AG04449 (cell line): ENCODE results near the gene IL1RAPL1.

Experiments
- CTCF ChIA-PET: fragments of 350-600 bp; formaldehyde crosslinking; extraction: SDS; loops from one replicate; lab custom pipeline; 2021; ENCODE audit warnings: antibody characterized with exemption; lab: Yijun Ruan, JAX
- POLR2A ChIA-PET: fragments of 400-600, 350-600 bp; formaldehyde crosslinking; extraction: SDS; loops from one replicate; lab custom pipeline; 2020; ENCODE audit warnings: antibody characterized with exemption, inconsistent platforms; lab: Yijun Ruan, JAX
- DNase-seq: peaks from one replicate; pipeline ENCODE4 v3.0.0-alpha.2; 2010; ENCODE audit warnings: low read depth, low spot score
- H3K4me3 ChIP-seq: 2 replicates; pipeline ENCODE4 v1.5.1; 2011; ENCODE audit warnings: low read depth, mild to moderate bottlenecking, control low read depth, low read length
- TF ChIP-seq, protein P1 (sequence below): IDR thresholded peaks from one replicate; pipeline ENCODE4 v1.5.1; 2011; ENCODE audit warnings: mild to moderate bottlenecking, moderate library complexity, low read length, control low read depth, inconsistent platforms; ENCODE audit not compliant: insufficient read depth; ENCODE audit errors: missing control alignments

IL1RAPL1 gene

DNA sequence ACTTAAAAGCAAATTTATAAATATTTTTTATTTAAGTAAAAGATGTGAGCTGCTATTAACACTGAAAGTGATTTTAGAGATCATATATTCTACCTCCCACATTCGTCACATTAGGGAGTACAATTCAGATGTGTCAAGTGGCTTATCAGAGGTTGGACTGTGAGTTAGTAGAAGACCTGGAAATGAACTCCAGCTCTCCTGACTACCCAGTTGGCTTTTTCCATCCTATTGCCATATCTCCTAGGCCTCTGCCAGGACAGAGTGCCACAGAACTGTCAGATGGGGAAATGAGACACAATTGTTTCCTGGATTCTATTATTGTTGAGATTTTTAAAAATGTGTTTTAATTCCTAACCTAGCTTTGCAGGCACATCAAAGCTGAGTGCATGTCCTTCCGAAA, 994.0 kb downstream of the IL1RAPL1 start:
- H3K4me3 ChIP-seq, result no peak overlapping the region
- TF ChIP-seq, protein P1, sequence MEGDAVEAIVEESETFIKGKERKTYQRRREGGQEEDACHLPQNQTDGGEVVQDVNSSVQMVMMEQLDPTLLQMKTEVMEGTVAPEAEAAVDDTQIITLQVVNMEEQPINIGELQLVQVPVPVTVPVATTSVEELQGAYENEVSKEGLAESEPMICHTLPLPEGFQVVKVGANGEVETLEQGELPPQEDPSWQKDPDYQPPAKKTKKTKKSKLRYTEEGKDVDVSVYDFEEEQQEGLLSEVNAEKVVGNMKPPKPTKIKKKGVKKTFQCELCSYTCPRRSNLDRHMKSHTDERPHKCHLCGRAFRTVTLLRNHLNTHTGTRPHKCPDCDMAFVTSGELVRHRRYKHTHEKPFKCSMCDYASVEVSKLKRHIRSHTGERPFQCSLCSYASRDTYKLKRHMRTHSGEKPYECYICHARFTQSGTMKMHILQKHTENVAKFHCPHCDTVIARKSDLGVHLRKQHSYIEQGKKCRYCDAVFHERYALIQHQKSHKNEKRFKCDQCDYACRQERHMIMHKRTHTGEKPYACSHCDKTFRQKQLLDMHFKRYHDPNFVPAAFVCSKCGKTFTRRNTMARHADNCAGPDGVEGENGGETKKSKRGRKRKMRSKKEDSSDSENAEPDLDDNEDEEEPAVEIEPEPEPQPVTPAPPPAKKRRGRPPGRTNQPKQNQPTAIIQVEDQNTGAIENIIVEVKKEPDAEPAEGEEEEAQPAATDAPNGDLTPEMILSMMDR, result no peak
- no peak for DNase-seq
- ChIA-PET CTCF (no interaction called here), POLR2A (no interaction called here)

DNA sequence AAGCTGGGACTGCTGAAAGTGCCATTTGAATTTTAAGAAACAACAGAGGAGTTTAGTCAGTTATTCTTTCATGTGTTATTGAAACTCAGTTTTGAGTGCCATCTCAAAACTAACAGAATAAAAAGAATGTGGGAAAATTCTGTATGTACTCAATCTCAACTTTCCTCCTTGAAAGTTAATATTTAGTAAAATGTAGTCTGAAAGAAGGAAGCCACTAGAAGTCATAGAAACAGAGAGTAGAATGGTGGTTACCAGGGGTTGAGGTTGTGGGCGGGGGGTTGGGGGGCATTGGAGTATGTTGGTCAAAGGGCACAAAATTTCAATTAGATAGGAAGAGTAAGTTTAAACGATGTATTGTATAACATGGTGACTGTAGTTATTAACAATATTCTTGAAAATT, 999.9 kb downstream of the IL1RAPL1 start:
- TF ChIP-seq, protein P1, result no peak
- H3K4me3 ChIP-seq, result no peak overlapping the region
- POLR2A ChIA-PET, result no interaction called here
- CTCF ChIA-PET, result no interaction called here
- DNase-seq, result no peak

DNA sequence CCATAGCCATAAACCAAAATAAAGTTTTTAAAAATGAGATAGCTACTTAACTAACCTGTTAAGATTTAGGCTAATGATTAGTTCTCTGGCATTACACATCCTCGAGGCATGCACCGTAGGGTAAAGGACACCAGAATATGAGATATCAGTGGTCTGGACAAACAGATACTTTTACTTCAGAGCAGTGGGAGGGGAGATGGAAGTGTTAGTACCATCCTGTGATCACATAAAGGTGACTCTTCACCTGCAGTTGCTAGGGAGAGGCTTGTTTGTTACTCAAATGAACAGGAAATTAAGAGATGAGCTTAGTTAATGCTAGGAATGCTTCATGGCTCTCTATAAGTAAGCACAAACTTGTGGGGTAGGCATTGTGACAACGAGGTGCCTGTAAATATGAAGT, 1003.7 kb downstream of the IL1RAPL1 start:
- TF ChIP-seq, protein P1, result no peak
- ChIA-PET CTCF (no interaction called here), POLR2A (no interaction called here)
- H3K4me3 ChIP-seq, result no peak overlapping the region
- no peak for DNase-seq

DNA sequence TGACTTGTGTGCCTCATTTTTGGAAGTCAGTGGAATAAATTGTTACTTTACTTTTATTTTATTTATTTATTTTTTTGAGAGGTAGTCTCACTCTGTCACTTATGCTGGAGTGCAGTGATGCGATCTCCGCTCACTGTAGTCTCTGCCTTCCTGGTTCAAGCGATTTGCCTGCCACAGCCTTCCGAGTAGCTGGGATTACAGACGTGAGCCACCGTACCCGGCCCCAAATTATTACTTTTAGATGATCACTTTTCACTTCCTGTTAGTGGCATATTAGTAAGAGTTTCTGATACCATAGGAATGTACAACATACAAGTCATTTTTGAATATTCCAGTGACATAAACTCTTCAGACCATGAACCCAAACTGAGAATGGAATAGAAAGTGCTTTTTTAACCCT, 1017.1 kb downstream of the IL1RAPL1 start:
- CTCF ChIA-PET, result no interaction called here
- POLR2A ChIA-PET, result no interaction called here
- no peak overlapping the region for H3K4me3 ChIP-seq
- TF ChIP-seq, protein P1, result no peak
- DNase-seq, result no peak

DNA sequence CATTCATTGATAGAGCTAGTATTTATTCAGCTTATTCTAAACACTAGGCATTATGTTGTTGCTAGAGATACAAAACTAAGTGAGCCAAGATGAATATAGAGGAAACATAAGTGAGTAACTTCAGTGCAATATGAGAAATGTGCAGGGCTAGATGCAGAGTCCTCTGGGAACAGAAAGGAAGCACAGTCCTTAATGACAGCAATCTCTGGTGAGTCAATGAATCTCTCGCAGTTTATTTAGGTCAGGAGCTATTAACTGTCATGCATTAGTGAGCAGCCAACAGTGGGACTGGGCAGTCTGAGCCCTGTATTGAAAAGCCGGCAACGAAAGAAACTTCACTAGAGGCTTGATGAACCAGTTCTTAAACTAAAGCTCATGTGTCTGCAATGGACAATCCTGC, 1030.0 kb downstream of the IL1RAPL1 start:
- CTCF ChIA-PET, result no interaction called here
- DNase-seq, result no peak
- no peak overlapping the region for H3K4me3 ChIP-seq

DNA sequence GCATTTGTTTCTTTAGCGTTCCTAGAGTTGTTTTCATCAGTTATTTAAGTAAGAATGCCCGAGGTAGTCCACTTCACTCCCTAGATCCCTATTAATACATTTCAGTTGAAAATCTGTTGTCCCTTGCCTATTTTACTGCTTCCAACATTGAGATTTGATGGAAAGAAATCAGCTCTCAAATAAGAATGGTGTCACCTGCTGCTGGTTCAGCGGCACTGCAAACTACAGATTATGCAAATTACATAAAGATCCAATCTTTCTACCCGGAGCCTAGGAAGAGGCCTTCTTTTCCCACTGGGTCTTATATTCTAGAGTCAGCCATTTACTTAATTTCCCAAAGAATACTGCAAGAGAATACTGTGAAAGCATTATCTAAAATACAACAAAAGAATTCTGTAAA, 1030.5 kb downstream of the IL1RAPL1 start:
- H3K4me3 ChIP-seq, result no peak overlapping the region
- TF ChIP-seq, protein P1, result no peak
- DNase-seq, result no peak
- ChIA-PET POLR2A (no interaction called here), CTCF (no interaction called here)

More for the DNA sequence above, 1030.0 kb downstream of the IL1RAPL1 start:
- POLR2A ChIA-PET, result no interaction called here
- TF ChIP-seq, protein P1, result no peak
